Skin epidermis (tissue), 12 donors: ENCODE results near the gene NUDT13.

ENCODE experiments used
- H3K27ac ChIP-seq, 21 experiments: fragments of 200-600 bp; sonication (generic) in 11 of 21; one replicate each; pipeline ENCODE4 v1.5.0; 2020; ENCODE audit warnings: mild to moderate bottlenecking in 3 of 21, inconsistent platforms in 2 of 21, moderate library complexity in 2 of 21
- H3K4me3 ChIP-seq, 7 experiments: fragments of 200-600 bp; sonication (generic) in 2 of 7; one replicate each; pipeline ENCODE4 v1.5.0; 2020; ENCODE audit warnings: inconsistent platforms in 2 of 7, mild to moderate bottlenecking in 2 of 7, moderate library complexity in 1 of 7

The NUDT13 gene

GRCh38 chr10:73110345-73110849 is at the start of gene NUDT13:
TSS of gene NUDT13 (plus strand) at chr10:73110455. CDS start at chr10:73114366, 3,911 bp downstream.
- Histone ChIP-seq H3K27ac (peak within 1 kb of the TSS in 20 of 21 experiments; percentile 29 to 86 (median 75)), H3K4me3 (peak within 1 kb of the TSS; percentile 35 to 52 (median 38))

- Histone ChIP-seq H3K27ac (no peak overlapping the region), H3K4me3 (no peak overlapping the region)
These were observed 49.3 kb upstream of the NUDT13 start for GRCh38 chr10:73060738-73061635.

GRCh38 chr10:73061743-73062142 is 48.5 kb upstream of the NUDT13 start:
- Histone ChIP-seq H3K4me3 (no peak overlapping the region), H3K27ac (no peak overlapping the region)

- Histone ChIP-seq H3K27ac (no peak overlapping the region), H3K4me3 (no peak overlapping the region)
These were observed 44.8 kb upstream of the NUDT13 start for GRCh38 chr10:73065441-73065840.

GRCh38 chr10:73073627-73074026 is 36.6 kb upstream of the NUDT13 start:
- Histone ChIP-seq H3K4me3 (no peak overlapping the region), H3K27ac (no peak overlapping the region)

- H3K4me3 ChIP-seq = no peak overlapping the region
- peak overlapping the region in 1 of 21 experiments; percentile 0 for H3K27ac ChIP-seq
These were observed 34.4 kb upstream of the NUDT13 start for GRCh38 chr10:73075829-73076228.

- Histone ChIP-seq H3K27ac (peak overlapping the region in 15 of 21 experiments; percentile 0 to 73 (median 51)), H3K4me3 (no peak overlapping the region)
These were observed 33.7 kb upstream of the NUDT13 start for GRCh38 chr10:73076360-73077183.

GRCh38 chr10:73079779-73080541 is 30.3 kb upstream of the NUDT13 start:
- Histone ChIP-seq H3K27ac (no peak overlapping the region), H3K4me3 (no peak overlapping the region)

GRCh38 chr10:73083221-73083620 is 27.0 kb upstream of the NUDT13 start:
- Histone ChIP-seq H3K4me3 (no peak overlapping the region), H3K27ac (no peak overlapping the region)

GRCh38 chr10:73084209-73084608 is 26.0 kb upstream of the NUDT13 start:
- no peak overlapping the region for H3K27ac ChIP-seq
- no peak overlapping the region for H3K4me3 ChIP-seq

- no peak overlapping the region for H3K27ac ChIP-seq
These were observed 23.4 kb upstream of the NUDT13 start for GRCh38 chr10:73086816-73087215.

GRCh38 chr10:73088304-73088703 is 22.0 kb upstream of the NUDT13 start:
- Histone ChIP-seq H3K27ac (no peak overlapping the region), H3K4me3 (no peak overlapping the region)

More at GRCh38 chr10:73086816-73087215, 23.4 kb upstream of the NUDT13 start:
- H3K4me3 ChIP-seq = no peak overlapping the region

GRCh38 chr10:73092830-73093229 is 17.4 kb upstream of the NUDT13 start:
- Histone ChIP-seq H3K27ac (no peak overlapping the region), H3K4me3 (no peak overlapping the region)

GRCh38 chr10:73093922-73094850 is 16.1 kb upstream of the NUDT13 start:
- H3K4me3 ChIP-seq = peak overlapping the region in 3 of 7 experiments; percentile 76 to 93 (median 88)
- H3K27ac ChIP-seq = peak overlapping the region in 5 of 21 experiments; percentile 43 to 97 (median 95)

- Histone ChIP-seq H3K4me3 (peak overlapping the region; percentile 66 to 93 (median 86)), H3K27ac (peak overlapping the region in 19 of 21 experiments; percentile 73 to 98 (median 92))
These were observed 15.2 kb upstream of the NUDT13 start for GRCh38 chr10:73094986-73095480.

GRCh38 chr10:73095481-73096021 is 14.7 kb upstream of the NUDT13 start:
- peak overlapping the region in 20 of 21 experiments; percentile 73 to 98 (median 92) for H3K27ac ChIP-seq

GRCh38 chr10:73096041-73096448 is 14.2 kb upstream of the NUDT13 start:
- Histone ChIP-seq H3K27ac (peak overlapping the region; percentile 73 to 98 (median 92)), H3K4me3 (peak overlapping the region; percentile 66 to 93 (median 86))

More at GRCh38 chr10:73095481-73096021, 14.7 kb upstream of the NUDT13 start:
- H3K4me3 ChIP-seq = peak overlapping the region; percentile 66 to 93 (median 86)
